HEK293 (cell line): ENCODE data around the gene SLC37A3.

ENCODE experiments used
- CTCF ChIA-PET: fragments of 350-600 bp; formaldehyde crosslinking; extraction: SDS; loops from one replicate; lab custom pipeline; 2021; ENCODE audit warnings: antibody characterized with exemption; lab: Yijun Ruan, JAX
- POLR2A ChIA-PET: fragments of 300-600 bp; formaldehyde crosslinking; extraction: SDS; loops from one replicate; lab custom pipeline; 2020; ENCODE audit warnings: antibody characterized with exemption, inconsistent platforms; lab: Yijun Ruan, JAX
- H3K27ac ChIP-seq: fragments of 200-500 bp; sonication (Bioruptor generic); 2 replicates; pipeline ENCODE4 v1.5.1; 2014; ENCODE audit warnings: low read depth, low read length, control low read depth, inconsistent platforms; ENCODE audit errors: extremely low read depth
- H3K36me3 ChIP-seq, 2 experiments: fragments of 200-500 bp in 1 of 2; sonication (Bioruptor generic) in 1 of 2; 1 replicate in 1 of 2; 2 replicates in 1 of 2; pipeline ENCODE4 v1.5.1; 2014 to 2017; ENCODE audit warnings: inconsistent platforms in 2 of 2, low read length in 2 of 2; ENCODE audit not compliant: control insufficient read depth in 2 of 2, insufficient read depth in 1 of 2
- H3K4me1 ChIP-seq: fragments of 200-500 bp; sonication (Bioruptor generic); 2 replicates; pipeline ENCODE4 v1.5.1; 2014; ENCODE audit warnings: mild to moderate bottlenecking, low read length, inconsistent platforms; ENCODE audit not compliant: control insufficient read depth, insufficient read depth
- H3K4me3 ChIP-seq: 2 replicates; pipeline ENCODE4 v1.5.1; 2011; ENCODE audit warnings: low read depth, mild to moderate bottlenecking, control low read depth, low read length, moderate library complexity
- H3K9me3 ChIP-seq: fragments of 200-500 bp; sonication (Bioruptor generic); 2 replicates; pipeline ENCODE4 v1.5.1; 2014; ENCODE audit warnings: low read depth, low read length, inconsistent platforms; ENCODE audit not compliant: control insufficient read depth, insufficient read depth
- BCL6B ChIP-seq: fragments of 450-650 bp; formaldehyde crosslinking; IDR thresholded peaks from 2 replicates; pipeline ENCODE4 v1.5.1; 2017; ENCODE audit warnings: missing biosample characterization, missing genetic modification characterization
- FEZF1 ChIP-seq: fragments of 450-650 bp; formaldehyde crosslinking; IDR thresholded peaks from 2 replicates; pipeline ENCODE4 v1.5.1; 2016; ENCODE audit warnings: missing biosample characterization, missing genetic modification characterization
- MZF1 ChIP-seq: fragments of 450-650 bp; formaldehyde crosslinking; IDR thresholded peaks from 2 replicates; pipeline ENCODE4 v1.5.1; 2017; ENCODE audit warnings: missing biosample characterization, missing genetic modification characterization, borderline replicate concordance
- OSR2 ChIP-seq: fragments of 450-650 bp; formaldehyde crosslinking; IDR thresholded peaks from 2 replicates; pipeline ENCODE4 v1.5.1; 2016; ENCODE audit warnings: missing biosample characterization, missing genetic modification characterization
- OVOL3 ChIP-seq: fragments of 450-650 bp; formaldehyde crosslinking; IDR thresholded peaks from 2 replicates; pipeline ENCODE4 v1.5.1; 2016; ENCODE audit warnings: missing biosample characterization, missing genetic modification characterization
- PRDM6 ChIP-seq: fragments of 450-650 bp; formaldehyde crosslinking; IDR thresholded peaks from 2 replicates; pipeline ENCODE4 v1.5.1; 2017; ENCODE audit warnings: missing biosample characterization, missing genetic modification characterization
- SCRT2 ChIP-seq: fragments of 450-650 bp; formaldehyde crosslinking; IDR thresholded peaks from 2 replicates; pipeline ENCODE4 v1.5.1; 2016; ENCODE audit warnings: missing biosample characterization, missing genetic modification characterization
- WT1 ChIP-seq: fragments of 450-650 bp; formaldehyde crosslinking; IDR thresholded peaks from 2 replicates; pipeline ENCODE4 v1.5.1; 2016; ENCODE audit warnings: missing biosample characterization, missing genetic modification characterization
- ZBTB44 ChIP-seq: fragments of 450-650 bp; IDR thresholded peaks from 2 replicates; pipeline ENCODE4 v1.5.1; 2018; ENCODE audit warnings: missing biosample characterization, mild to moderate bottlenecking, missing genetic modification characterization
- ZNF121 ChIP-seq: fragments of 450-650 bp; formaldehyde crosslinking; IDR thresholded peaks from 2 replicates; pipeline ENCODE4 v1.5.1; 2016; ENCODE audit warnings: missing biosample characterization, missing genetic modification characterization
- ZNF175 ChIP-seq: fragments of 450-650 bp; formaldehyde crosslinking; IDR thresholded peaks from 2 replicates; pipeline ENCODE4 v1.5.1; 2016; ENCODE audit warnings: missing biosample characterization, missing genetic modification characterization
- ZNF18 ChIP-seq: fragments of 450-650 bp; formaldehyde crosslinking; IDR thresholded peaks from 2 replicates; pipeline ENCODE4 v1.5.1; 2016; ENCODE audit warnings: missing biosample characterization, missing genetic modification characterization
- ZNF302 ChIP-seq: fragments of 450-650 bp; formaldehyde crosslinking; IDR thresholded peaks from 2 replicates; pipeline ENCODE4 v1.5.1; 2016; ENCODE audit warnings: missing biosample characterization, missing genetic modification characterization, low read depth
- ZNF324 ChIP-seq: fragments of 450-650 bp; formaldehyde crosslinking; IDR thresholded peaks from 2 replicates; pipeline ENCODE4 v1.5.1; 2016; ENCODE audit warnings: missing biosample characterization, missing genetic modification characterization
- ZNF426 ChIP-seq: fragments of 450-650 bp; formaldehyde crosslinking; IDR thresholded peaks from 2 replicates; pipeline ENCODE4 v1.5.1; 2017; ENCODE audit warnings: missing biosample characterization, missing genetic modification characterization, mild to moderate bottlenecking, inconsistent platforms, moderate library complexity
- ZNF580 ChIP-seq: fragments of 450-650 bp; formaldehyde crosslinking; IDR thresholded peaks from 2 replicates; pipeline ENCODE4 v1.5.1; 2016; ENCODE audit warnings: missing biosample characterization, missing genetic modification characterization
- ZXDB ChIP-seq: fragments of 450-650 bp; formaldehyde crosslinking; IDR thresholded peaks from 2 replicates; pipeline ENCODE4 v1.5.1; 2016; ENCODE audit warnings: missing biosample characterization, missing genetic modification characterization

SLC37A3 gene

GRCh38 chr7:140384894-140385545, 13.3 kb downstream of the SLC37A3 start:
- H3K27ac ChIP-seq = no peak overlapping the region
- CTCF ChIA-PET = interaction anchor here (0.6 to 0.9 kb wide), 2 partner anchors 59 to 169 kb away, joined by 3 read pairs; no protein-coding TSS in a partner anchor
- peaks cover 10 to 17% of the 10 kb centered on the region in 2 experiments; a peak in 2 of 3 replicates for H3K36me3 ChIP-seq
- no peaks in the 10 kb centered on the region for H3K9me3 ChIP-seq
- peak; percentile 58 for TF ChIP-seq WT1 (tag by site-specific recombination)
- TF ChIP-seq ZNF580 = no peak
- peak; percentile 86 for TF ChIP-seq PRDM6 (tag by site-specific recombination)
- TF ChIP-seq ZBTB44 = peak; percentile 70
- TF ChIP-seq OSR2 (tag by site-specific recombination) = peak; percentile 84
- TF ChIP-seq ZXDB (tag by site-specific recombination) = 0 out of 2 replicates have a peak, but pooled peaks have one; percentile 23
- peak; percentile 40; the same call in 1 of the 2 replicates for TF ChIP-seq FEZF1 (tag by site-specific recombination)
- peak; percentile 59 for TF ChIP-seq BCL6B
- 0 out of 2 replicates have a peak, but pooled peaks have one; percentile 62 for TF ChIP-seq OVOL3 (tag by site-specific recombination)
- TF ChIP-seq ZNF175 (tag by site-specific recombination) = no peak
- TF ChIP-seq SCRT2 (tag by site-specific recombination) = peak; percentile 38; the same call in 1 of the 2 replicates
- no peak for TF ChIP-seq ZNF324 (tag by site-specific recombination)
- POLR2A ChIA-PET = interaction anchor here (0.6 to 1.5 kb wide), 2 partner anchors 9 to 92 kb away, joined by 5 to 7 read pairs; no protein-coding TSS in a partner anchor
- H3K4me3 ChIP-seq = no peak overlapping the region
- peaks cover 7% of the 10 kb centered on the region for H3K4me1 ChIP-seq

- Histone ChIP-seq H3K36me3 (peaks cover 17 to 26% of the 10 kb centered on the region in 2 experiments), H3K4me3 (no peak overlapping the region), H3K4me1 (peaks cover 7% of the 10 kb centered on the region), H3K9me3 (no peaks in the 10 kb centered on the region)
- POLR2A ChIA-PET = interaction anchor here (1.5 kb wide), 1 partner anchor 8 kb away, joined by 5 read pairs; no protein-coding TSS in a partner anchor
- CTCF ChIA-PET = interaction anchor here (0.6 kb wide), 2 partner anchors 35 to 168 kb away, joined by 3 to 4 read pairs; no protein-coding TSS in a partner anchor
- TF ChIP-seq ZNF18 (tag by site-specific recombination) = peak; percentile 11; the same call in 1 of the 2 replicates
- TF ChIP-seq WT1 (tag by site-specific recombination) = peak; percentile 16; the same call in 1 of the 2 replicates
- TF ChIP-seq ZNF302 (tag by site-specific recombination) = no peak
- peak; percentile 79; the same call in 1 of the 2 replicates for TF ChIP-seq MZF1 (tag by site-specific recombination)
- no peak for TF ChIP-seq ZNF426
- TF ChIP-seq ZNF121 (tag by site-specific recombination) = peak; percentile 96
- TF ChIP-seq PRDM6 (tag by site-specific recombination) = peak; percentile 50; the same call in 1 of the 2 replicates
- TF ChIP-seq, all 188 proteins: peak for 5
- no peak overlapping the region for H3K27ac ChIP-seq
Measured at GRCh38 chr7:140383954-140384713, 14.2 kb downstream of the SLC37A3 start.
